ENCODE data around the gene ROS1. TPM values are rescaled to one million over a fixed set of nuclear protein-coding genes. Genes with fewer than 3 reads are reported as not detected.

The ROS1 gene
- total RNA-seq, 1 donor from 2014 or later, result 0.14 TPM

DNA sequence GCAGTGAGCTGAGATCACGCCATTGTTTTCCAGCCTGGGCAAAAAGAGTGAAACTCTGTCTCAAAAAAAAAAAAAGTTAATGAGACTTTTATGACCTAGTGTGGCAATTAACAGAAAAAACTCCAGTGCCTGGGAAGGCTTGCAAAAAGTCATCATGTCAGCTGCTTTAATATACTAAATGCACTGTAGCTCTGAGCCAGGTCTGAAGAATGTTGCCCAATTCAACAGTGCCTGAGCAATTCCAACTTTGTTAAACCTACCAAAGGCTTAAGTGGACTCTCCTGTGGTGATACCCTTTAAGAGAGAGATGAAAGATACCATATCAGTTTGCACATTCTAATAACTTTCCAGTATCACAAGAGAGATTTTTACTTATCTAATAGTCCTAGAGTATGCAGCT, 6.5 kb upstream of the ROS1 start:
- no peaks in the 10 kb centered on the region for H3K27me3 Mint-ChIP-seq
- no peak overlapping the region for H3K27ac Mint-ChIP-seq
- H3K4me1 Mint-ChIP-seq (ENCODE audit: low read depth), result no peaks in the 10 kb centered on the region
- no peak for TF ChIP-seq CTCF (IDR thresholded peaks at IDR 0.05; ENCODE audit: unreplicated experiment)
- peaks cover 21% of the 10 kb centered on the region for H3K9me3 Mint-ChIP-seq (ENCODE audit: low read depth)
- no peak overlapping the region for H3K4me3 Mint-ChIP-seq (ENCODE audit: low read depth)
- DNase-seq (ENCODE audit: low spot score, unreplicated experiment), result no peak
- no peaks in the 10 kb centered on the region for H3K36me3 Mint-ChIP-seq (ENCODE audit: insufficient read depth)

DNA sequence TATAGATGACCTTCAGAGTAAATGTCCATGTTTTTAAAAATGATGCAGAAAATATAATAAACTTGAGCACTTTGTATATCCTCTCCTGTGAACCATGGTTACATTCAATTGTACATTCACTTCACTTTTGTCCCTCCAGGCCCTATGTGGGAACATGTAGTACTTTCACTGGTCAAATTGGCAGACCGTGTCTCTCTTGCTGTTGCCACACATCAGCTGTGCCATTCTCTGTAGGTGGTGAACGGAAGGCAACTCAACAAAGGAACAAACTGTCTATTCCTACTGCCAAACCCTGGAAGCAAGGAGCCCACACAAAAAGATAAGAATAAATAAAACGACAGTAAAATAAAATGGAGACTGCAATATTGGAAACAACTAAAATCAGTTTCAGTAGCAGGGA, 2.0 kb downstream of the ROS1 start:
- Mint-ChIP-seq H3K27me3 (no peaks in the 10 kb centered on the region), H3K4me1 (ENCODE audit: low read depth) (peaks cover 9% of the 10 kb centered on the region), H3K27ac (no peak overlapping the region), H3K4me3 (ENCODE audit: low read depth) (no peak overlapping the region), H3K9me3 (ENCODE audit: low read depth) (peaks cover 15% of the 10 kb centered on the region), H3K36me3 (ENCODE audit: insufficient read depth) (peaks cover 1% of the 10 kb centered on the region)
- no peak for DNase-seq (ENCODE audit: low spot score, unreplicated experiment)
- TF ChIP-seq CTCF (IDR thresholded peaks at IDR 0.05; ENCODE audit: unreplicated experiment), result no peak

DNA sequence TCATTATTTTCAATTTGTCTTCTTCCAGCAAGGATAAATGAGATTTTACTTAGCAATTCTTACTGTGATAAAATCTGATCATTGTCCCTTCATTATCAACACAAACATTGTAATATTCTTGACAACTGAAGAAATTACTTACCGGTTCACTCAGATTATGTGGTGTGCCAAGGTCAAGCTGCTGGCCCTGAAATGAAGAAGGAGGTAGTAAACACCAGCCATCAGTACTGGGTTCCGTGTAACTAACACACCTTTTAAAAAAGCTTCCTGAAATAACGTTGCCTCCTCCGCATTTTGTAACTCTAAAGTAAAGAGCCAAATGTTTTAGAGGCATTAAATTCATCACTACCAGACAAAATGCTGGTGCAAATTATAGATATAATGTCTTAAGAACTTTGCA, 7.4 kb downstream of the ROS1 start:
- no peaks in the 10 kb centered on the region for H3K27me3 Mint-ChIP-seq
- TF ChIP-seq CTCF (IDR thresholded peaks at IDR 0.05; ENCODE audit: unreplicated experiment), result no peak
- peaks cover 14% of the 10 kb centered on the region for H3K4me1 Mint-ChIP-seq (ENCODE audit: low read depth)
- H3K4me3 Mint-ChIP-seq (ENCODE audit: low read depth), result no peak overlapping the region
- no peak overlapping the region for H3K27ac Mint-ChIP-seq
- DNase-seq (ENCODE audit: low spot score, unreplicated experiment), result no peak
- H3K36me3 Mint-ChIP-seq (ENCODE audit: insufficient read depth), result no peaks in the 10 kb centered on the region
- no peaks in the 10 kb centered on the region for H3K9me3 Mint-ChIP-seq (ENCODE audit: low read depth)

DNA sequence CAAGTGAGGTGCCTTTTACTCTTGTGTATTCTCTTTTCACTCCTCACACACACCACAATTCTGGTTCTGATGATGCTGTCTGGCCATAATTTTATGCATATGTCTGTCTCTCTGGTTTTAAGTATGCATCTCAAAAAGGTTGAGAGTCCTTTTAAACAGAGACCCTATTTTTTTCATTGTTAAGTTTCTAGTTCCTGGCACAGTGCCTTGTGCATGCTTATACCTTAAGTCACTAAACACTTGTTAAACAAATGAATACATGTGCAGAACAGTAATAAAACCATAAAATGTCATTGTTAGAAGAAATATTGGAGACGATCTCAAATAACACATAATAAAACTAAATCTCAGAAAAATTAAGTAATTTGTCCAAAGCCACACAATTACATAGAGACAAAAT, 7.9 kb downstream of the ROS1 start:
- H3K9me3 Mint-ChIP-seq (ENCODE audit: low read depth), result no peaks in the 10 kb centered on the region
- no peak for TF ChIP-seq CTCF (IDR thresholded peaks at IDR 0.05; ENCODE audit: unreplicated experiment)
- H3K36me3 Mint-ChIP-seq (ENCODE audit: insufficient read depth), result no peaks in the 10 kb centered on the region
- peaks cover 14% of the 10 kb centered on the region for H3K4me1 Mint-ChIP-seq (ENCODE audit: low read depth)
- no peak for DNase-seq (ENCODE audit: low spot score, unreplicated experiment)
- H3K27me3 Mint-ChIP-seq, result no peaks in the 10 kb centered on the region
- H3K4me3 Mint-ChIP-seq (ENCODE audit: low read depth), result no peak overlapping the region
- no peak overlapping the region for H3K27ac Mint-ChIP-seq

GRCh38 chr6:117414770-117415169, 11.0 kb downstream of the ROS1 start:
- no peak overlapping the region for H3K27ac Mint-ChIP-seq
- DNase-seq (ENCODE audit: low spot score, unreplicated experiment), result no peak
- no peaks in the 10 kb centered on the region for H3K9me3 Mint-ChIP-seq (ENCODE audit: low read depth)
- peaks cover 23% of the 10 kb centered on the region for H3K4me1 Mint-ChIP-seq (ENCODE audit: low read depth)
- no peak for TF ChIP-seq CTCF (IDR thresholded peaks at IDR 0.05; ENCODE audit: unreplicated experiment)
- H3K36me3 Mint-ChIP-seq (ENCODE audit: insufficient read depth), result no peaks in the 10 kb centered on the region
- H3K4me3 Mint-ChIP-seq (ENCODE audit: low read depth), result no peak overlapping the region
- H3K27me3 Mint-ChIP-seq, result no peaks in the 10 kb centered on the region
